IMR-90 (cell line): ENCODE results near the gene ARNT2. TPM values are rescaled to one million over a fixed set of nuclear protein-coding genes. Genes with fewer than 3 reads are reported as not detected.
A peak's percentile ranks its signal among the peaks of the same experiment; 100 is the strongest.

Experiments
- ATAC-seq: fragments of 200-7000 bp; cut with Tn5 transposase; 2 replicates; pipeline ENCODE4 v1.9.1; 2020; ENCODE audit warnings: low read depth, mild to moderate bottlenecking, moderate library complexity
- BruUV-seq: library from RNA; stranded (reverse); fragments of 400-500 nt; replicated peaks from 2 replicates; lab custom pipeline; 2021; lab: Mats Ljungman, UMichigan
- CTCF ChIA-PET: fragments of 300-600 bp; formaldehyde crosslinking; extraction: SDS; loops from one replicate; lab custom pipeline; 2021; ENCODE audit warnings: antibody characterized with exemption; lab: Yijun Ruan, JAX
- POLR2A ChIA-PET: fragments of 300-600 bp; sonication (Branson Sonifier 250); formaldehyde crosslinking; loops from one replicate; lab custom pipeline; 2022; ENCODE audit warnings: antibody characterized with exemption; ENCODE audit not compliant: unreplicated experiment; lab: Charles Lee
- DNase-seq: peaks from one replicate; pipeline ENCODE4 v3.0.0; 2013
- H2AFZ ChIP-seq: replicated peaks from 2 replicates; pipeline ENCODE3; 2013; ENCODE audit warnings: low read length, mild to moderate bottlenecking; ENCODE audit not compliant: poor library complexity
- H2AK5ac ChIP-seq: 2 replicates; pipeline ENCODE4 v1.6.1; 2013; ENCODE audit warnings: low read depth, low read length, inconsistent platforms
- H2AK9ac ChIP-seq: replicated peaks from 2 replicates; pipeline ENCODE3; 2013; ENCODE audit warnings: mild to moderate bottlenecking, low read depth, low read length, moderate library complexity; ENCODE audit not compliant: poor library complexity
- H2BK120ac ChIP-seq: 2 replicates; pipeline ENCODE4 v1.6.1; 2013; ENCODE audit warnings: low read depth, low read length, inconsistent platforms
- H2BK15ac ChIP-seq: 3 replicates; pipeline ENCODE4 v1.6.1; 2013; ENCODE audit warnings: low read depth, low read length, inconsistent platforms
- H2BK20ac ChIP-seq: 2 replicates; pipeline ENCODE4 v1.6.1; 2013; ENCODE audit warnings: low read depth, mild to moderate bottlenecking, inconsistent platforms, low read length, moderate library complexity
- H2BK5ac ChIP-seq: 2 replicates; pipeline ENCODE4 v1.6.1; 2013; ENCODE audit warnings: mild to moderate bottlenecking, low read depth, low read length, inconsistent platforms; ENCODE audit not compliant: poor library complexity, severe bottlenecking
- H3K14ac ChIP-seq: replicated peaks from 2 replicates; pipeline ENCODE4 v1.6.1; 2013; ENCODE audit warnings: low read depth, low read length, inconsistent platforms
- H3K18ac ChIP-seq: 2 replicates; pipeline ENCODE4 v1.6.1; 2013; ENCODE audit warnings: low read depth, low read length, control low read depth
- H3K23ac ChIP-seq: 2 replicates; pipeline ENCODE4 v1.6.1; 2013; ENCODE audit warnings: low read depth, low read length, inconsistent platforms
- H3K27ac ChIP-seq: 2 replicates; pipeline ENCODE4 v1.5.1; 2013; ENCODE audit warnings: mild to moderate bottlenecking, control low read depth, low read length; ENCODE audit not compliant: insufficient read depth
- H3K27me3 ChIP-seq: 2 replicates; pipeline ENCODE4 v1.6.1; 2013; ENCODE audit warnings: low read length; ENCODE audit not compliant: control insufficient read depth, insufficient read depth
- H3K36me3 ChIP-seq: 2 replicates; pipeline ENCODE4 v1.6.1; 2013; ENCODE audit warnings: low read length, mixed read lengths; ENCODE audit not compliant: control insufficient read depth, insufficient read depth
- H3K4ac ChIP-seq: 2 replicates; pipeline ENCODE4 v1.6.1; 2013; ENCODE audit warnings: low read depth, low read length, inconsistent platforms
- H3K4me1 ChIP-seq: 2 replicates; pipeline ENCODE4 v1.6.1; 2013; ENCODE audit warnings: low read length, mixed read lengths; ENCODE audit not compliant: control insufficient read depth, insufficient read depth
- H3K4me2 ChIP-seq: 2 replicates; pipeline ENCODE4 v1.6.1; 2013; ENCODE audit warnings: low read depth, mild to moderate bottlenecking, control low read depth, low read length, moderate library complexity
- H3K4me3 ChIP-seq: 2 replicates; pipeline ENCODE4 v1.5.1; 2013; ENCODE audit warnings: low read depth, mild to moderate bottlenecking, control low read depth, low read length, moderate library complexity; ENCODE audit not compliant: insufficient read depth
- H3K56ac ChIP-seq: 2 replicates; pipeline ENCODE4 v1.6.1; 2013; ENCODE audit warnings: low read length, inconsistent platforms; ENCODE audit not compliant: insufficient read depth; ENCODE audit errors: extremely low read depth
- H3K79me1 ChIP-seq, 2 experiments: 2 replicates each; pipeline ENCODE4 v1.6.1; 2013; ENCODE audit warnings: low read length in 2 of 2, inconsistent platforms in 1 of 2, low read depth in 1 of 2
- H3K9ac ChIP-seq: 2 replicates; pipeline ENCODE4 v1.6.1; 2013; ENCODE audit warnings: low read depth, low read length, control low read depth
- H3K9me1 ChIP-seq: 2 replicates; pipeline ENCODE4 v1.6.1; 2013; ENCODE audit warnings: low read length, inconsistent platforms; ENCODE audit not compliant: insufficient read depth
- H3K9me3 ChIP-seq: 2 replicates; pipeline ENCODE4 v1.6.1; 2013; ENCODE audit warnings: low read length; ENCODE audit not compliant: control insufficient read depth, insufficient read depth
- H4K20me1 ChIP-seq: 2 replicates; pipeline ENCODE4 v1.6.1; 2013; ENCODE audit warnings: low read length, inconsistent platforms; ENCODE audit not compliant: insufficient read depth
- H4K5ac ChIP-seq: 2 replicates; pipeline ENCODE4 v1.6.1; 2013; ENCODE audit warnings: mild to moderate bottlenecking, low read depth, low read length, control low read depth
- H4K8ac ChIP-seq, 2 experiments: 2 replicates each; pipeline ENCODE4 v1.6.1; 2013; ENCODE audit warnings: low read depth in 2 of 2, low read length in 2 of 2, control low read depth in 1 of 2, inconsistent platforms in 1 of 2
- H4K91ac ChIP-seq: 2 replicates; pipeline ENCODE4 v1.6.1; 2013; ENCODE audit warnings: low read depth, low read length, inconsistent platforms; ENCODE audit not compliant: insufficient read depth
- CEBPB ChIP-seq: IDR thresholded peaks from 2 replicates; pipeline ENCODE4 v1.6.1; 2012; ENCODE audit warnings: low read depth, low read length, improper control_type of control experiment
- CHD1 ChIP-seq: IDR thresholded peaks from 2 replicates; pipeline ENCODE4 v1.6.1; 2012; ENCODE audit warnings: low read depth, low read length, improper control_type of control experiment
- CTCF ChIP-seq: conservative IDR thresholded peaks from 2 replicates; pipeline ENCODE4 v1.5.1; 2012; ENCODE audit warnings: mild to moderate bottlenecking, low read depth, low read length, improper control_type of control experiment
- FOS ChIP-seq: fragments of 150-350 bp; IDR thresholded peaks from 2 replicates; pipeline ENCODE4 v1.6.1; 2016; ENCODE audit warnings: low read depth, low read length
- MAZ ChIP-seq: IDR thresholded peaks from 2 replicates; pipeline ENCODE4 v1.6.1; 2012; ENCODE audit warnings: low read depth, mild to moderate bottlenecking, low read length, improper control_type of control experiment, moderate library complexity, borderline replicate concordance
- MXI1 ChIP-seq: IDR thresholded peaks from 2 replicates; pipeline ENCODE4 v1.6.1; 2012; ENCODE audit warnings: low read depth, mild to moderate bottlenecking, low read length, moderate library complexity, borderline replicate concordance
- POLR2A ChIP-seq: IDR thresholded peaks from 2 replicates; pipeline ENCODE4 v1.6.1; 2012; ENCODE audit warnings: mild to moderate bottlenecking, low read depth, low read length
- RAD21 ChIP-seq: IDR thresholded peaks from 2 replicates; pipeline ENCODE4 v1.6.1; 2012; ENCODE audit warnings: low read length, improper control_type of control experiment
- RCOR1 ChIP-seq: IDR thresholded peaks from 2 replicates; pipeline ENCODE4 v1.6.1; 2012; ENCODE audit warnings: mild to moderate bottlenecking, low read length, improper control_type of control experiment; ENCODE audit not compliant: insufficient replicate concordance
- RFX5 ChIP-seq: IDR thresholded peaks from 2 replicates; pipeline ENCODE4 v1.8.0; 2012; ENCODE audit warnings: low read depth, mild to moderate bottlenecking, low read length, moderate library complexity
- WGBS, 2 experiments: methylation state at CpG; one replicate each; pipeline versions ENCODE4 v1.1.5 to v1.1.7; 2013; ENCODE audit warnings: missing lambda C conversion rate in 2 of 2; ENCODE audit not compliant: insufficient read length in 1 of 2; ENCODE audit errors: extremely low coverage in 2 of 2; 5-methylcytosine and 5-hydroxymethylcytosine counted together
- dilution Hi-C: fragments of 300-500 bp; cut with HindIII; formaldehyde crosslinking; loops from one replicate; pipeline ENCODE4 v1.14.3; 2018; ENCODE audit warnings: low sequenced_read_pairs; ENCODE audit not compliant: unreplicated experiment
- in situ Hi-C: fragments of 300-500 bp; cut with MboI; formaldehyde crosslinking; loops from 3 replicates; pipeline ENCODE4 v1.14.3; 2019; ENCODE audit warnings: low sequenced_read_pairs, inconsistent platforms, mixed read lengths
- intact Hi-C: fragments of 100-400 bp; cut with micrococcal nuclease; formaldehyde crosslinking; loops from 2 replicates; pipeline ENCODE4 v1.10.0; 2022
- polyA plus RNA-seq, 3 experiments: library from polyadenylated mRNA; depleted of rRNA; stranded (reverse); fragments of >200 nt; gene quantifications; 2 replicates each; pipeline ENCODE4 v1.2.3, GENCODE V29; 2012; ENCODE audit warnings: low replicate concordance in 1 of 3
- total RNA-seq: library from RNA; depleted of rRNA; stranded (reverse); fragments of >200 nt; gene quantifications from 2 replicates; pipeline ENCODE4 v1.2.3, GENCODE V29; 2012
- TF ChIP-seq, protein P1 (sequence below): fragments of 150-350 bp; IDR thresholded peaks from 2 replicates; pipeline ENCODE4 v1.6.1; 2017; ENCODE audit warnings: mild to moderate bottlenecking, antibody characterized with exemption, low read length, low read depth
- TF ChIP-seq, protein P2 (sequence below): fragments of 150-350 bp; IDR thresholded peaks from 2 replicates; pipeline ENCODE4 v1.6.1; 2016; ENCODE audit warnings: low read depth, mild to moderate bottlenecking, low read length, moderate library complexity, borderline replicate concordance

The ARNT2 gene
- total and polyA plus RNA-seq, 2 of the 4 experiments (the other 2 are of a cell fraction) = 18.2 to 19.0 TPM

DNA sequence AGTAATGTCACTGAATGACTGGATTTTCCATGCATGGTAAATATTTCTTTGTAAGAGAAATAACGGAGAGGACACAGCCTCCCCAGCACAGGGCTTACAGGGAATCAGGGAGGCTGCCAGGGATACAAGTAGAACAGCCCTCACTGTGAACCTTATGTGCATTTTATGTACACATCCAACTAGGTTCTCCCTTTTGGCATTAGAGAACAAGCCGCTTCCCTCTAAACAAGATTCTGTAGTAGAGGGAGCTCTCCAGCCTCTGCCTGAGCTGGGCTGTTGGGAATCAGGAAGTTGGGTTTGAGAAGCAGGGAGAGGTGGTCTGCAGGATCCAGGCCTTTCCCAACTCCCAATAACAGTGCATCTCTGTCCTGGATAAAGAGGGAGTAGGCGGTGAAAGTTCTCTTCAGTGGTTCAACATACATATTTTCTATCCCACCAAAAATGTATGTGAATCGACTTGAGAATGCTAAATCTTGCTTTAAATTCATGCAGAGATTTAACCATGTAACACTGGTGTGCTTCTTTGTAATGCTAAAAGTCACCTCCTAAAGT lies 83.7 kb downstream of the ARNT2 start:
- Histone ChIP-seq H4K20me1 (no peaks in the 10 kb centered on the region), H3K9ac (no peak overlapping the region), H4K8ac (peak overlapping the region; percentile 78 to 92), H2AK9ac (peak overlapping the region; percentile 49), H3K79me1 (peaks cover 37 to 66% of the 10 kb centered on the region in 2 experiments; a peak in 3 of 4 replicates), H4K91ac (peak overlapping the region; percentile 98), H2BK5ac (peak overlapping the region; percentile 99), H3K14ac (peak overlapping the region; percentile 92), H4K5ac (peak overlapping the region; percentile 96), H3K4me1 (peaks cover 48% of the 10 kb centered on the region), H3K18ac (peak overlapping the region; percentile 95), H3K4me3 (no peak overlapping the region), H3K9me1 (peaks cover 57% of the 10 kb centered on the region), H2BK15ac (peak overlapping the region; percentile 95; the same call in 2 of the 3 replicates), H2BK20ac (peak overlapping the region; percentile 99), H3K4me2 (no peak overlapping the region), H2AFZ (no peak overlapping the region), H3K9me3 (no peaks in the 10 kb centered on the region), H3K56ac (peak overlapping the region; percentile 64), H3K4ac (peak overlapping the region; percentile 99), H2AK5ac (peak overlapping the region; percentile 93), H3K36me3 (no peaks in the 10 kb centered on the region), H3K27me3 (no peaks in the 10 kb centered on the region), H3K27ac (peak overlapping the region; percentile 95), H3K23ac (peak overlapping the region; percentile 95), H2BK120ac (peak overlapping the region; percentile 99)
- no TSS peak for BruUV-seq
- ChIA-PET POLR2A (no interaction called here), CTCF (interaction anchor here (2.1 kb wide), 1 partner anchor 80 kb away, joined by 13 read pairs; no protein-coding TSS in a partner anchor)
- TF ChIP-seq RFX5 (no peak), MXI1 (no peak), RCOR1 (no peak), RAD21 (no peak), CEBPB (no peak), MAZ (no peak), CTCF (no peak), FOS (no peak), POLR2A (no peak), CHD1 (no peak)
- TF ChIP-seq, protein P1, sequence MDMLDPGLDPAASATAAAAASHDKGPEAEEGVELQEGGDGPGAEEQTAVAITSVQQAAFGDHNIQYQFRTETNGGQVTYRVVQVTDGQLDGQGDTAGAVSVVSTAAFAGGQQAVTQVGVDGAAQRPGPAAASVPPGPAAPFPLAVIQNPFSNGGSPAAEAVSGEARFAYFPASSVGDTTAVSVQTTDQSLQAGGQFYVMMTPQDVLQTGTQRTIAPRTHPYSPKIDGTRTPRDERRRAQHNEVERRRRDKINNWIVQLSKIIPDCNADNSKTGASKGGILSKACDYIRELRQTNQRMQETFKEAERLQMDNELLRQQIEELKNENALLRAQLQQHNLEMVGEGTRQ = no peak
- TF ChIP-seq, protein P2, sequence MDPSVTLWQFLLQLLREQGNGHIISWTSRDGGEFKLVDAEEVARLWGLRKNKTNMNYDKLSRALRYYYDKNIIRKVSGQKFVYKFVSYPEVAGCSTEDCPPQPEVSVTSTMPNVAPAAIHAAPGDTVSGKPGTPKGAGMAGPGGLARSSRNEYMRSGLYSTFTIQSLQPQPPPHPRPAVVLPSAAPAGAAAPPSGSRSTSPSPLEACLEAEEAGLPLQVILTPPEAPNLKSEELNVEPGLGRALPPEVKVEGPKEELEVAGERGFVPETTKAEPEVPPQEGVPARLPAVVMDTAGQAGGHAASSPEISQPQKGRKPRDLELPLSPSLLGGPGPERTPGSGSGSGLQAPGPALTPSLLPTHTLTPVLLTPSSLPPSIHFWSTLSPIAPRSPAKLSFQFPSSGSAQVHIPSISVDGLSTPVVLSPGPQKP = no peak
- in situ Hi-C loops = no loop called here
- ATAC-seq (no peak), DNase-seq (no peak)
- dilution Hi-C loops = no loop called here
- no CpG with 5 or more reads among the region's 4 CpGs for WGBS, 2 experiments
- intact Hi-C loops = loop anchor here (10.0 kb wide), 1 partner anchor 287 kb away; the partner anchor contains the start of gene CEMIP
